ENCODE results near the gene ZCRB1.

GRCh38 chr12:42278128-42278510 is 47.8 kb downstream of the ZCRB1 start:
- TF ChIP-seq CTCF (IDR thresholded peaks at IDR 0.05) = no peak
- no peak for TF ChIP-seq POLR2A (IDR thresholded peaks at IDR 0.05; ENCODE audit: low read depth)
- TF ChIP-seq EP300 (IDR thresholded peaks at IDR 0.05) = no peak
- TF ChIP-seq POLR2AphosphoS5 (IDR thresholded peaks at IDR 0.05) = no peak

Data from esophagus muscularis mucosa (tissue), 4 donors.